Erythroblast (primary cell): ENCODE data around the gene RERE.

ENCODE experiments used
- GATA1 ChIP-seq: IDR thresholded peaks from 2 replicates; pipeline ENCODE4 v1.6.1; 2011; ENCODE audit warnings: low read depth, mild to moderate bottlenecking, control low read depth, low read length, moderate library complexity
- POLR2A ChIP-seq: IDR thresholded peaks from 2 replicates; pipeline ENCODE4 v1.6.1; 2011; ENCODE audit warnings: mild to moderate bottlenecking, low read length

DNA sequence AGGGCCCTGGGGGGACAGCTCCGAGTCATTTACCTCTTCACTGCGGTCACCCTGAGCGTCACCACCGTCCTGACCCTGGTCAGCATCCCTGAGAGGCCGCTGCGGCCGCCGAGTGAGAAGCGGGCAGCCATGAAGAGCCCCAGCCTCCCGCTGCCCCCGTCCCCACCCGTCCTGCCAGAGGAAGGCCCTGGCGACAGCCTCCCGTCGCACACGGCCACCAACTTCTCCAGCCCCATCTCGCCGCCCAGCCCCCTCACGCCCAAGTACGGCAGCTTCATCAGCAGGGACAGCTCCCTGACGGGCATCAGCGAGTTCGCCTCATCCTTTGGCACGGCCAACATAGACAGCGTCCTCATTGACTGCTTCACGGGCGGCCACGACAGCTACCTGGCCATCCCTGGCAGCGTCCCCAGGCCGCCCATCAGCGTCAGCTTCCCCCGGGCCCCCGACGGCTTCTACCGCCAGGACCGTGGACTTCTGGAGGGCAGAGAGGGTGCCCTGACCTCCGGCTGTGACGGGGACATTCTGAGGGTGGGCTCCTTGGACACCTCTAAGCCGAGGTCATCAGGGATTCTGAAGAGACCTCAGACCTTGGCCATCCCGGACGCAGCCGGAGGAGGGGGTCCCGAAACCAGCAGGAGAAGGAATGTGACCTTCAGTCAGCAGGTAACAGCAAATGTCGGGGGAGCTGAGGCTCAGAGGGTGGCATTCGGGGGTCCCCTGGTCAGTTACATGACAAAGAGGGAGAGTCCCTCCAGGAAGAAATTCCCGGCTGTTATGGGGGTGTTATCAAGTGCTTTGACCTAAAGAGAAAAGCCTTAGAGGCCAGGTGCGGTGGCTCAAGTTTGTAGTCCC lies 486.9 kb downstream of the RERE start:
- TF ChIP-seq POLR2A (no peak), GATA1 (no peak)
